K562 (cell line): ENCODE data around the gene LRP2. TPM values are rescaled to one million over a fixed set of nuclear protein-coding genes. Genes with fewer than 3 reads are reported as not detected.

ENCODE experiments used
- HNRNPLL ChIP-seq: fragments of 200-400 bp; formaldehyde crosslinking; IDR thresholded peaks from 2 replicates; pipeline ENCODE4 v1.6.1; 2017; ENCODE audit warnings: low read length, low read depth, mild to moderate bottlenecking; ENCODE audit not compliant: poor library complexity, severe bottlenecking
- KAT8 ChIP-seq: fragments of 450-650 bp; IDR thresholded peaks from 2 replicates; pipeline ENCODE4 v1.6.1; 2016; ENCODE audit warnings: low read depth, mild to moderate bottlenecking
- KLF16 ChIP-seq: IDR thresholded peaks from 2 replicates; pipeline ENCODE4 v1.6.1; 2016; ENCODE audit warnings: antibody characterized with exemption
- NEUROD1 ChIP-seq: fragments of 150-350 bp; IDR thresholded peaks from 2 replicates; pipeline ENCODE4 v1.6.1; 2014; ENCODE audit warnings: borderline replicate concordance, low read length, low read depth; ENCODE audit not compliant: partially characterized antibody
- STAT5A ChIP-seq: IDR thresholded peaks from 2 replicates; pipeline ENCODE4 v1.6.1; 2012; ENCODE audit warnings: low read length, inconsistent platforms, borderline replicate concordance
- ZZZ3 ChIP-seq: fragments of 450-650 bp; IDR thresholded peaks from 2 replicates; pipeline ENCODE4 v1.6.1; 2016; ENCODE audit warnings: antibody characterized with exemption, mild to moderate bottlenecking, moderate library complexity
- polyA plus RNA-seq, 8 experiments: library from polyadenylated mRNA; depleted of rRNA in 4 of 8; stranded (reverse) in 5 of 8; unstranded in 3 of 8; fragments of >200 nt; fragmentation: Nextera tagmentation in 2 of 8; fragmentation: Illumina TruSeq in 1 of 8; extraction: Ambion mirVana in 2 of 8; extraction: Trizol in 1 of 8; gene quantifications; 2 replicates each; pipeline versions ENCODE4 v1.2.1 to v1.2.3, GENCODE V29; 2011 to 2014; ENCODE audit warnings: inconsistent platforms in 1 of 8, missing spikeins in 1 of 8
- total RNA-seq, 7 experiments: library from RNA; depleted of rRNA in 6 of 7; stranded (reverse); fragments of >200 nt in 6 of 7; fragmentation: Illumina TruSeq in 2 of 7; extraction: Trizol in 2 of 7; gene quantifications; 2 replicates each; pipeline versions ENCODE4 v1.2.1 to v1.2.3, GENCODE V29; 2011 to 2021; ENCODE audit warnings: low replicate concordance in 1 of 7
- TF ChIP-seq, protein P1 (sequence below): fragments of 450-650 bp; formaldehyde crosslinking; IDR thresholded peaks from 2 replicates; pipeline ENCODE4 v1.4.0; 2020; ENCODE audit warnings: mild to moderate bottlenecking, moderate library complexity
- TF ChIP-seq, protein P2 (sequence below), 2 experiments: fragments of 450-650 bp; IDR thresholded peaks; 2 replicates each; pipeline ENCODE4 v1.6.1; 2016
- TF ChIP-seq, protein P3 (sequence below): sonication (generic); formaldehyde crosslinking; IDR thresholded peaks from 2 replicates; pipeline ENCODE4 v1.8.0; 2022; ENCODE audit warnings: mild to moderate bottlenecking, missing genetic modification reagents
- TF ChIP-seq, protein P4 (sequence below): fragments of 250-450 bp; sonication (Bioruptor Pico); IDR thresholded peaks from 2 replicates; pipeline ENCODE4 v1.8.0; 2022; ENCODE audit warnings: moderate library complexity, mild to moderate bottlenecking, inconsistent platforms

Gene LRP2
- total and polyA plus RNA-seq, 9 of the 15 experiments (the other 6 are each of a cell fraction or from before 2014, with no cell fraction given) = 0.04 to 0.18 (median 0.11) TPM; not detected in 1

DNA sequence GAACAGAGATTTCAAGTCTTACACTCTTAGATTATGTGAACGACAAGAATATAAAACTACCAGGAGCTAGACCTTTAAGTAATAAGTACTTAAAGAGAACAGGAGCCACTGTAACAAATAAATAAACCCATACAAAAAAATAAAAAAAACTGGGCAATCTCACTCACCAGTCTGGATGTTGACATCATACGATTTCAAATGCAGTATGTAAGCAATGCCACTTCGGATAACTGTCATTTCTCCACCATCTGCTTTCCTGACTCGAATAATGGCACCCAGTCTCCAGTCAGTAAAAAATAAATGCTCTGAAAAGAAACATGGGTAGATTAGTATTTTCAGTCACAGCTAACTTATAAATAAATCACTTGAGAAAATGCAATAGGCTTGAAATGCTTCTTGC lies 115.1 kb downstream of the LRP2 start (continued):
- TF ChIP-seq, protein P1, sequence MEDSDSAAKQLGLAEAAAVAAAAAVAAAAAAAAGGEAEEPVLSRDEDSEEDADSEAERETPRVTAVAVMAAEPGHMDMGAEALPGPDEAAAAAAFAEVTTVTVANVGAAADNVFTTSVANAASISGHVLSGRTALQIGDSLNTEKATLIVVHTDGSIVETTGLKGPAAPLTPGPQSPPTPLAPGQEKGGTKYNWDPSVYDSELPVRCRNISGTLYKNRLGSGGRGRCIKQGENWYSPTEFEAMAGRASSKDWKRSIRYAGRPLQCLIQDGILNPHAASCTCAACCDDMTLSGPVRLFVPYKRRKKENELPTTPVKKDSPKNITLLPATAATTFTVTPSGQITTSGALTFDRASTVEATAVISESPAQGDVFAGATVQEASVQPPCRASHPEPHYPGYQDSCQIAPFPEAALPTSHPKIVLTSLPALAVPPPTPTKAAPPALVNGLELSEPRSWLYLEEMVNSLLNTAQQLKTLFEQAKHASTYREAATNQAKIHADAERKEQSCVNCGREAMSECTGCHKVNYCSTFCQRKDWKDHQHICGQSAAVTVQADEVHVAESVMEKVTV (CRISPR knock-in tag) = no peak
- TF ChIP-seq, protein P2, sequence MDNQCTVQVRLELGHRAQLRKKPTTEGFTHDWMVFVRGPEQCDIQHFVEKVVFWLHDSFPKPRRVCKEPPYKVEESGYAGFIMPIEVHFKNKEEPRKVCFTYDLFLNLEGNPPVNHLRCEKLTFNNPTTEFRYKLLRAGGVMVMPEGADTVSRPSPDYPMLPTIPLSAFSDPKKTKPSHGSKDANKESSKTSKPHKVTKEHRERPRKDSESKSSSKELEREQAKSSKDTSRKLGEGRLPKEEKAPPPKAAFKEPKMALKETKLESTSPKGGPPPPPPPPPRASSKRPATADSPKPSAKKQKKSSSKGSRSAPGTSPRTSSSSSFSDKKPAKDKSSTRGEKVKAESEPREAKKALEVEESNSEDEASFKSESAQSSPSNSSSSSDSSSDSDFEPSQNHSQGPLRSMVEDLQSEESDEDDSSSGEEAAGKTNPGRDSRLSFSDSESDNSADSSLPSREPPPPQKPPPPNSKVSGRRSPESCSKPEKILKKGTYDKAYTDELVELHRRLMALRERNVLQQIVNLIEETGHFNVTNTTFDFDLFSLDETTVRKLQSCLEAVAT (IDR thresholded peaks at IDR 0.05) = no peak
- TF ChIP-seq, protein P3, sequence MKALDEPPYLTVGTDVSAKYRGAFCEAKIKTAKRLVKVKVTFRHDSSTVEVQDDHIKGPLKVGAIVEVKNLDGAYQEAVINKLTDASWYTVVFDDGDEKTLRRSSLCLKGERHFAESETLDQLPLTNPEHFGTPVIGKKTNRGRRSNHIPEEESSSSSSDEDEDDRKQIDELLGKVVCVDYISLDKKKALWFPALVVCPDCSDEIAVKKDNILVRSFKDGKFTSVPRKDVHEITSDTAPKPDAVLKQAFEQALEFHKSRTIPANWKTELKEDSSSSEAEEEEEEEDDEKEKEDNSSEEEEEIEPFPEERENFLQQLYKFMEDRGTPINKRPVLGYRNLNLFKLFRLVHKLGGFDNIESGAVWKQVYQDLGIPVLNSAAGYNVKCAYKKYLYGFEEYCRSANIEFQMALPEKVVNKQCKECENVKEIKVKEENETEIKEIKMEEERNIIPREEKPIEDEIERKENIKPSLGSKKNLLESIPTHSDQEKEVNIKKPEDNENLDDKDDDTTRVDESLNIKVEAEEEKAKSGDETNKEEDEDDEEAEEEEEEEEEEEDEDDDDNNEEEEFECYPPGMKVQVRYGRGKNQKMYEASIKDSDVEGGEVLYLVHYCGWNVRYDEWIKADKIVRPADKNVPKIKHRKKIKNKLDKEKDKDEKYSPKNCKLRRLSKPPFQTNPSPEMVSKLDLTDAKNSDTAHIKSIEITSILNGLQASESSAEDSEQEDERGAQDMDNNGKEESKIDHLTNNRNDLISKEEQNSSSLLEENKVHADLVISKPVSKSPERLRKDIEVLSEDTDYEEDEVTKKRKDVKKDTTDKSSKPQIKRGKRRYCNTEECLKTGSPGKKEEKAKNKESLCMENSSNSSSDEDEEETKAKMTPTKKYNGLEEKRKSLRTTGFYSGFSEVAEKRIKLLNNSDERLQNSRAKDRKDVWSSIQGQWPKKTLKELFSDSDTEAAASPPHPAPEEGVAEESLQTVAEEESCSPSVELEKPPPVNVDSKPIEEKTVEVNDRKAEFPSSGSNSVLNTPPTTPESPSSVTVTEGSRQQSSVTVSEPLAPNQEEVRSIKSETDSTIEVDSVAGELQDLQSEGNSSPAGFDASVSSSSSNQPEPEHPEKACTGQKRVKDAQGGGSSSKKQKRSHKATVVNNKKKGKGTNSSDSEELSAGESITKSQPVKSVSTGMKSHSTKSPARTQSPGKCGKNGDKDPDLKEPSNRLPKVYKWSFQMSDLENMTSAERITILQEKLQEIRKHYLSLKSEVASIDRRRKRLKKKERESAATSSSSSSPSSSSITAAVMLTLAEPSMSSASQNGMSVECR (CRISPR knock-in tag) = no peak
- TF ChIP-seq, protein P4, sequence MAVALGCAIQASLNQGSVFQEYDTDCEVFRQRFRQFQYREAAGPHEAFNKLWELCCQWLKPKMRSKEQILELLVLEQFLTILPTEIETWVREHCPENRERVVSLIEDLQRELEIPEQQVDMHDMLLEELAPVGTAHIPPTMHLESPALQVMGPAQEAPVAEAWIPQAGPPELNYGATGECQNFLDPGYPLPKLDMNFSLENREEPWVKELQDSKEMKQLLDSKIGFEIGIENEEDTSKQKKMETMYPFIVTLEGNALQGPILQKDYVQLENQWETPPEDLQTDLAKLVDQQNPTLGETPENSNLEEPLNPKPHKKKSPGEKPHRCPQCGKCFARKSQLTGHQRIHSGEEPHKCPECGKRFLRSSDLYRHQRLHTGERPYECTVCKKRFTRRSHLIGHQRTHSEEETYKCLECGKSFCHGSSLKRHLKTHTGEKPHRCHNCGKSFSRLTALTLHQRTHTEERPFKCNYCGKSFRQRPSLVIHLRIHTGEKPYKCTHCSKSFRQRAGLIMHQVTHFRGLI (CRISPR knock-in tag) = no peak
- TF ChIP-seq HNRNPLL = no peak
- no peak for TF ChIP-seq KLF16
- no peak for TF ChIP-seq STAT5A
- TF ChIP-seq ZZZ3 = no peak
- no peak for TF ChIP-seq KAT8
- no peak for TF ChIP-seq NEUROD1
